ENCODE measurements around the gene MED13L.

MED13L gene

DNA sequence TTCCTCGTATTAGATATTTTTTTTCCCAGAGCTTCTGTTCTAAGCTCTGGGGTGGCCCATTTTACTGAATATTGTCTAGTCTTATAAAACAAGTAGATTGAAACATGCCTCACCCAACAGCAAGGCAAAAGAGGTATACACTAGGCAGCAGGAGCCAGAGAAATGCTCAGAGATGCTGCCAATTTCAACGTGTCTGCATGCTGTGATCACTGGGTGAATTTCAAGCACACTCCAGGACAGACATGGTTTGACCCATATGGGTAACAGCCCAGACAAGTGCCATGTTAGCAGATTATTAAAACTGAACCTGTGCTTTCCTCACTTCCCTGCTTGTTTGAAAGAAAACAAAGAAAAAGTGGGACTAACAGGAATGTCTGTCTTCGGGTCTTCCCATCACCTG lies 321.3 kb downstream of the MED13L start:
- no peak for DNase-seq

- DNase-seq, result no peak
These were observed 324.0 kb downstream of the MED13L start for GRCh38 chr12:115953450-115953849.

- no peak for DNase-seq
These were observed 324.5 kb downstream of the MED13L start for GRCh38 chr12:115953031-115953430.

- no peak for DNase-seq
These were observed 326.5 kb downstream of the MED13L start for GRCh38 chr12:115950959-115951358.

GRCh38 chr12:115949675-115950074 lies 327.8 kb downstream of the MED13L start:
- DNase-seq, result no peak

DNA sequence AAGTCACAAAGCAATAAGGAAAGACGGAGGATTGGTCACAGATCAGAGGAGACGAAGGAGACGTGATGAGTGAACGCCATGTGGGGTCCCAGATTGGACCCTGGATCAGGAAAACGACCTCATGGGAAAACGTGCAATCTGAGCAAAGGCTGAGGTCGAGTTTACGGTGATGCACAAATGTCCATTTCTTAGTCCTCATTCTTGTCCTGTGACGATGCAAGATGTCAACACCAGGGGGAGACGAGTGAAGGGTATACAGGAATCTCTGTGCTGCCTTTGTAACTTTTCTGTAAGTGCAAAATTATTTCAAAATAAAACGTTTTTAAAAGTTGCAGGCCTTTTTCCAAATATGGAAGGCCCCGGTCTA lies 329.8 kb downstream of the MED13L start:
- DNase-seq, result no peak

DNA sequence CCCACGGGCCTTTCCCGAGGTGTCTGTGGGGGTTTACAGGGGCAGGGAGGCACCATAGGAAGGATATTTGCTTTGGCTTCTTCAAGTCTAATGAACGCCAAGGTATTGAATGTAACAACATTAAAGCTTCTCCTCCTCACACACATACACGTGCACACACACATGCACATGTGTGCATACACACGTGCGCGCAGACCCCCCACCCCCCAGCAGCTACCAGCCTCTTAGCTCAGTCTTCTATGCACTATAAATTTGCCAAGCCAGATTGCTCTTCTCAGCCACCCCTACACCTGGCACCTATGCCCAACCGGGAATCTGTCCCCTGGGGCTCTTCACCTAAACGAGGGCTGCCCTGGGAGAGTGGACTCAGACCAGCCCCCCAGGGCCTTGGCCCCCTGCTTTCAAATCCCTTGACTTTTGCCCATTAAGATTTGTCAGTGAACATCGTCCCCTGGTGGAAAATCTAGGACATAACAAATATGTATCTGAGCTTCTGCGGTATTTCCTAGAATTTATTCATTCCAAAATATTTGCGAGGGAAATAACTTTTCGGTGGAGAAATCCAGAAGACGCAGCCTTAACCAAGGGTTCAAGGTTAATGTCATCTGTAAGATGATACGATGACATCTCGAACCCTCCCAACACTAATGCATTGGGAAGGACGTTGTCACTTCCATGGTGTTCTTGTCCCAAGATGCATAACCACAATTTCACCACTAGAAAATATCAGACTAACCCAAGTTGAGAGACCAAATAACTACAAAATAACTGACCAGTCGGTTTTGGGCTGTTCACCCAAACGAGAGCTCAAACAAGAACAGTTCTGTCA lies 330.4 kb downstream of the MED13L start:
- no peak for DNase-seq

DNA sequence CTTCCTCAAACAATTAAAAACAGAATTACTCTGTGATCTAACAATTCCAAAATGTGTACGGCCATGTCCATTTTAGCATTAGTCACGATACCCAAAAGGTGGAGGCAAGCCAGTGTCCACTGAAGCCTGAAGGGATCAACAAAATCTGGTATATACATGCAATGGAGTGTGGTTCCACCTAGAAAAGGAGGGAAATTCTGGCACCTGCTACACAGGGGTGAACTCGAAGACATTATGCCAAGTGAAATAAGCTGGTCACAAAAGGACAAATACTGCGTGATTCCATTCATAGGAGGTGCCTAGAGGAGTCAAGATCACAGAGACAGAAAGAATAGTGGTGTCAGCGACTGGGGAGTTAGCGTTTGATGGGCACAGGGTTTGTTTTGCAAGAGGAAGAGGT lies 331.4 kb downstream of the MED13L start:
- no peak for DNase-seq

GRCh38 chr12:115945491-115945885 lies 332.0 kb downstream of the MED13L start:
- DNase-seq, result no peak

DNA sequence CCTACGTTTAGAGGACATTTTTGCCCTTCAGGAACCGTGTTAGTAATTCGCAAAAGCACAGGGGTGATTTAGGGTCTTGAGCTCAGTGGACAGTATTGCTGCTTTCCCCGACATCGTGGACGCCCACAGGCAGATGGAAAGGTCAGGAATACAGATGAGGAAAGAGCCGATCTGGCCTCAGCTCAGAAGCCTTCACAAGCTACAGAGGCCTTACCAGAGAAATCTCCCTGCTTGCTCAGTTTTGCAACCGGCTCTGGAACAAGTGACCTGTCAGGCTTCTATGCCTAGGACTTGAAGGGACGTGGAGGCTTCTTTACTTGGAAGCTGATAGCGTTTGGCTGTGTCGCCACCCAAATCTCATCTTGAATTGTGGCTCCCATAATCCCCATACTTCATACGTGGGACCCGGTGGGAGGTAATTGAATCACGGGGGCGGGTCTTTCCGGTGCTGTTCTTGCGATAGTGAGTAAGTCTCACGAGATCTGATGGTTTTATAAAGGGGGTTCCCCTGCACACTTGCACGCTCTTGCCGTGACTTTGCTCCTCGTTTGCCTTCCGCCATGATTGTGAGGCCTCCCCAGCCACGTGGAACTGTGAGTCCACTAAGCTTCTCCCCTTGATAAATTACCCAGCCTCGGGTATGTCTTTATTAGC lies 332.5 kb downstream of the MED13L start:
- no peak for DNase-seq

- DNase-seq, result no peak
These were observed 333.1 kb downstream of the MED13L start for GRCh38 chr12:115944392-115944742.

DNA sequence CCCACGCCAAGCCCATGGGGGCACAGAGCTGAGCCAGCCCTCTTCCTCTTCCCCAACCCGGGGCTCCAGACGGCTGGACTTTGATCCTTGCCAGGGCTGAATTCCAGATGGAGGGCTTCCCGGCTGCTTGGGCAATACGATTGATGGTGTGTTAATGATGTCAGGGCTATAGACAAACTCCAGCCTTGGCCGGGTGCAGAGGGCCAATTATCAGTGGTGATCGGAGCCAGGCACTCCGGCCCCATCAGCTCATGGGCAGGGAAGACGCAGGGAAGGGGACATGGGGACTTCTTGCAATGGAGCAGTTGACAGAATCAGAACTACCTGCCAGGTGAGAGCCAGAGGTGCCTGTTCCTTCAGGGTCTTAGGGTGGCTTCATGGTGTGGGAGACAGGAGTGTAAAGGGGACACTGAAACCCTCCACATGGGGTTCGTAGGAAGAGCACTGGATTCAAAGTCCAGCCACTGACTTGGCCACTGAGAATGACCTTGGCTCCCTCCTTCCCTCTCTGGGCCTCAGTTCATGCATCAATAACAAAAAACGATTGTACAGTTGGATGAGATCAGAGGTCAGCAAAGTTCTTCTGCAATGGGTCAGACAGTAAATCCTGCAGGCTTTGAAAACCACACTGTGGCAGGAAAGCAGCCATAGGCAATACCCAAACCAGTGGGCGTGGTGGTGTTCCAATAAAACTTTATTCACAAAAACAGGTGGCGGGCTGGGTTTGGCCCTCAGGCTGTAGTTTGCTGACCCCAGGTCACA lies 333.7 kb downstream of the MED13L start:
- DNase-seq, result no peak

DNA sequence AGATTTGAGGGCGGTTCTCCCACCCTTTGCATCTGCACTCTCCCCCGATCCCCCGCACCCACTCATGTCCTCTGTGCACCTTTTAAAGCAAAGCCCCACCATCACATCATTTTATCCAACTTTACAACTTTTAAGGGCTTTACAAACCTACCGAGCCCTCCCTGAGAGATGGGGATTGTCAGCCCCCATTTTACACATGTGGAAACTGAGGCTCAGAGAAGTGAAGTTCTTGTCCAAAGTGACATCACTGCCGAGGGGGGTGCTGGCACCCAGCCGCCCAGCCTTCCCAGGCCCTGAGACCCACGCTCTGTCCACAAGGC lies 334.2 kb downstream of the MED13L start:
- DNase-seq, result no peak

GRCh38 chr12:115942346-115942745 lies 335.1 kb downstream of the MED13L start:
- DNase-seq, result no peak

- no peak for DNase-seq
These were observed 336.1 kb downstream of the MED13L start for GRCh38 chr12:115941362-115941761.

- DNase-seq, result no peak
These were observed 338.6 kb downstream of the MED13L start for GRCh38 chr12:115938794-115939377.

DNA sequence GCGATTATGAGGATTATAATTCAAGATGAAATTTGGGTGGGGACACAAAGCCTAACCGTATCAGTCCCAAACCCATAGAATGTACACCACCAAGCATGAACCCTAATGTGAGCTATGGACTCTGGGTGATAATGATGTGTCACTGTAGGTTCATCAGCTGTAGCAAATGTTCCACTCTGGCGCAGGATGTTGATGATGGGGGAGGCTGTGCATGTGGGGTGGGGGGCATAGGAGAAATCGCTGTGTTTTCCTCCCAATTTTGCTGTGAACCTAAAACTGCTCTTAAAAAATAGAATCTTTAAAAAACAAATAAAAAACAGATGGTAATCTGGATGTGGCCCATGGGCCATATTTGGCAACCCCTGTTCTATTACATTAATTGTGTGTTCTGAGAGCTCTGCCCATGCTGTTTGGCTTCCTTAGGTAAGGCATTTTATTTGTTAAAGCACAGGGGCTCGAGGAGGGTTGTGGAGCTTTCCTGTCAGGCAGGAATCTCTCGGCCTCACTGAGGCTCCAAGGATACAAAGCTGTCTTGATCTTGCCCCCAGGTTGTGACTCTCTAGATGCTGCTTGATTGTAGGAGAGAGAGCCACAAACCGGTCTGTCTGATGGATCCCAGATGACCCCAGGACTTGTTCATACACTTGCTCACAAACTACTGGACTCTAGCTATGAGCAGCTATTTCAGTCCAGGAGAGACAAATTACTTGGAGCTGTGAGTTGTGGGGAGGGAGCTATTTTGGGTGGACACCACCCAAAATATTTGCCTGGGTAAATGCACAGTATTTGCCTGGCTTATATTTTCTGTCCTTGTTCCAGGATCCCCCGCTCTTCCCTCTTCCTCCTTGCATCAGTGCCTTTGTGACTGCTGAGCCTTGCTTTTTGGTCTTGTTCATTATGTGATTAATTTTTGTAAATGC lies 340.2 kb downstream of the MED13L start:
- DNase-seq, result no peak

- DNase-seq, result no peak
These were observed 342.6 kb downstream of the MED13L start for GRCh38 chr12:115934877-115935276.

DNA sequence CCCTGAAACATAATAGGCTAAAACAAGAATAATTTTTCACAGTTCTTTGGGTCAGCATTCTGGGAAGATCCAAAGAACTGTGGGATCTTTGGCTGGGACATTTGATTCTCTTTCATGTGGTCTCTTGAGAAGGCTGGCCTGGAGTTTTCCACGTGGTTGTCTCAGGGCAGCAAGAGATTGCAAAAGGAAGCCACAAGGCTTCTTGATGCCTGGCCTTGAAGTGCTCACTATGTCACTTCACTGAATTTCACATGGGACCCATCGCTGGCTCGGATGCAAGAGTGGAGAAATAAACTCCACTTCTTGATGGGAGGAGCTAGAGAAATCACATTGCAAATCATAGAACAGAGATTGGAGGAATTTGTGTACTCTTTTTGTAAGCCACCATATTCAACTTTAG lies 343.4 kb downstream of the MED13L start:
- DNase-seq, result no peak

GRCh38 chr12:115932066-115932465 lies 345.4 kb downstream of the MED13L start:
- no peak for DNase-seq

GRCh38 chr12:115930336-115930735 lies 347.2 kb downstream of the MED13L start:
- DNase-seq, result no peak

DNA sequence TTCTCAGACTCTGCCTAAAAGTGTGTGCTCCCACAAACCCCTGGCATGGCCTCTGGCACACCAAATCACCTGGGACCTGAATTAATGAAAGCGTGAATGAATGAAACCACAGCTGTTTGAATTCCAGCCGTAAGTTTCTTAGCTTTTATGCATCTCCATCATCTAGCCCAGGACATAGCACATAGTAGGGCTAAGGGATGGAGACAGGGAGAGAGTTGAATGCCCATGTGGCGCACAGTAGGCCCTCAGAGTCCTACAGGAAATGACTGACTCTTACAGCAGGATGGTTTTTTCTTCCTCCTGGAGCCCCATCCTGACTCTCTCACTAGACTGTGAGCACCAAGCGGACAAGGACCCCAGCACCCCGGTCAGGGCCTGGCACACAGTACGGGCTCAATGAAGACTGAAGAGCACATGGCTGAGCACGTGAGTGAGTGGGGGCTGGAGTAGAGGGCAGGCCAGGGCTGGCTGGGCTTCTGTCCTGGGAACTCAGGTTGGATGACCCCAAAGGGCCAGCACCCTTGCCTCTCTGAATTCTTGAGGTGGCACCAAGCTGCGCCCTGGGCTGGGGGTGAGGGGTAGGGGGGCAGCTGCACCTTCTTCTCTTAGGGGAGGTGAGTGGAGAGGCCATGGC lies 351.3 kb downstream of the MED13L start:
- DNase-seq, result no peak
